ENCODE results near the gene RPE. TPM values are rescaled to one million over a fixed set of nuclear protein-coding genes. Genes with fewer than 3 reads are reported as not detected.

Gene RPE
- polyA plus RNA-seq, 1 donor from 2014 or later = 73.9 TPM

DNA sequence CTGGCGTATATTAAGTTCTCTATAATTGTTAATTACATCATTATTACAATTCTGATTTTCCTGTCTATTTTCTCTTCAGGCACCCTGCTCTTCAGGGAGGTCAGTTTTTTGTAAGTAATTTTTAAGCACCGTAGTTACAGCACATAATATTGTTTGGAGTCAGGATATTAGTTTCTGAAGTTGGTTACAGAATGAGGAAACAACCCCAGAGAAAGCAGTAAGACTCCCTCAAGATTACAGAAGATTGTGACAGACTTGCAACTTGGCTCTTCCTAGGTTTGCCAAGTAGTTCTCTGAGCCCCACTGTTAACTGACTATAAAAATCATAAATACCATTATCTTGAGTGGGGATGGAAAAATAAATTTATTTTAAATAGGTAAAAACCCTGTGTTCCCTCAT is 921 bp downstream of the RPE start:
- H3K4me2 ChIP-seq (ENCODE audit: low read length) = peak overlapping the region; percentile 47
- peak overlapping the region; percentile 90 for H3K4me3 ChIP-seq (ENCODE audit: low read length)
- H3K36me3 ChIP-seq (ENCODE audit: insufficient read depth, low read length) = no peaks in the 10 kb centered on the region
- no peak overlapping the region for H2AFZ ChIP-seq (ENCODE audit: low read depth, low read length)
- H3K27ac ChIP-seq (ENCODE audit: low read length) = no peak overlapping the region
- H3K27me3 ChIP-seq (ENCODE audit: insufficient read depth, low read depth, low read length) = no peaks in the 10 kb centered on the region
- H3K9me3 ChIP-seq (ENCODE audit: low read length) = no peaks in the 10 kb centered on the region
- no peaks in the 10 kb centered on the region for H4K20me1 ChIP-seq (ENCODE audit: insufficient read depth)
- H3K9me2 ChIP-seq (ENCODE audit: insufficient read depth, low read length) = no peaks in the 10 kb centered on the region
- H3K79me2 ChIP-seq (replicated peaks; ENCODE audit: insufficient read depth, low read length) = peaks cover 40% of the 10 kb centered on the region
- no peaks in the 10 kb centered on the region for H3F3A ChIP-seq (ENCODE audit: insufficient read depth, low read length, poor library complexity, severe bottlenecking)
- H3K9ac ChIP-seq (ENCODE audit: low read length) = peak overlapping the region; percentile 75
- no peak for TF ChIP-seq SMC3 (conservative IDR thresholded peaks at IDR 0.05; ENCODE audit: poor library complexity)
- no peak for TF ChIP-seq POLR2AphosphoS5 (IDR thresholded peaks at IDR 0.05)
- TF ChIP-seq MXI1 (conservative IDR thresholded peaks at IDR 0.05; ENCODE audit: poor library complexity, severe bottlenecking) = no peak
- TF ChIP-seq RAD21 (conservative IDR thresholded peaks at IDR 0.05) = no peak
- TF ChIP-seq EP300 (conservative IDR thresholded peaks at IDR 0.05; ENCODE audit: poor library complexity, severe bottlenecking) = no peak
- TF ChIP-seq EZH2 (IDR thresholded peaks at IDR 0.05; ENCODE audit: borderline replicate concordance, insufficient read depth, low read length, poor library complexity, severe bottlenecking) = no peak

DNA sequence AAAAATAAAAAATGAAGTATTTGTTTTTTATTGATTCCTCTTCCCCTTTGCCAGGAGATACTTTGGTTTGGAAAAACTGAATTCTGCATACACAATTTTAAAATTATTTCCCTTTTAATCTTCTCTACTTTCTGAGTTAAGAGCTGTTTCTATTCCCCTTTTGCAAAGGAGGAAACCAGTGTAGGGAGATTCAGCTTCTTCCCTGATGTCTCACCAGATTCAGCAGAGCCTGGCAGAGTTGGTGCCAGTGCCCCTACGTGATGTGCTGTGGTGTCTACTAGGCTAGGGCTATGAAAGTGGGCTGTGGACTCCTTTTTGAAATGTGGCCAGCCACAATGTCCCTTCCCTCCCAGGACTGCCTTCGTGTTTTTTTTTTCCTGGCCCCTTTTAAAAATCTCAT is 2.4 kb downstream of the RPE start:
- Histone ChIP-seq H3K27ac (ENCODE audit: low read length) (no peak overlapping the region), H3K9me3 (ENCODE audit: low read length) (no peaks in the 10 kb centered on the region), H3K4me2 (ENCODE audit: low read length) (no peak overlapping the region), H3F3A (ENCODE audit: insufficient read depth, low read length, poor library complexity, severe bottlenecking) (no peaks in the 10 kb centered on the region), H3K79me2 (replicated peaks; ENCODE audit: insufficient read depth, low read length) (peaks cover 45% of the 10 kb centered on the region), H3K9me2 (ENCODE audit: insufficient read depth, low read length) (no peaks in the 10 kb centered on the region), H2AFZ (ENCODE audit: low read depth, low read length) (no peak overlapping the region), H3K4me3 (ENCODE audit: low read length) (peak overlapping the region; percentile 90), H3K27me3 (ENCODE audit: insufficient read depth, low read depth, low read length) (no peaks in the 10 kb centered on the region), H3K9ac (ENCODE audit: low read length) (no peak overlapping the region), H3K36me3 (ENCODE audit: insufficient read depth, low read length) (no peaks in the 10 kb centered on the region), H4K20me1 (ENCODE audit: insufficient read depth) (no peaks in the 10 kb centered on the region)
- TF ChIP-seq, protein P1, sequence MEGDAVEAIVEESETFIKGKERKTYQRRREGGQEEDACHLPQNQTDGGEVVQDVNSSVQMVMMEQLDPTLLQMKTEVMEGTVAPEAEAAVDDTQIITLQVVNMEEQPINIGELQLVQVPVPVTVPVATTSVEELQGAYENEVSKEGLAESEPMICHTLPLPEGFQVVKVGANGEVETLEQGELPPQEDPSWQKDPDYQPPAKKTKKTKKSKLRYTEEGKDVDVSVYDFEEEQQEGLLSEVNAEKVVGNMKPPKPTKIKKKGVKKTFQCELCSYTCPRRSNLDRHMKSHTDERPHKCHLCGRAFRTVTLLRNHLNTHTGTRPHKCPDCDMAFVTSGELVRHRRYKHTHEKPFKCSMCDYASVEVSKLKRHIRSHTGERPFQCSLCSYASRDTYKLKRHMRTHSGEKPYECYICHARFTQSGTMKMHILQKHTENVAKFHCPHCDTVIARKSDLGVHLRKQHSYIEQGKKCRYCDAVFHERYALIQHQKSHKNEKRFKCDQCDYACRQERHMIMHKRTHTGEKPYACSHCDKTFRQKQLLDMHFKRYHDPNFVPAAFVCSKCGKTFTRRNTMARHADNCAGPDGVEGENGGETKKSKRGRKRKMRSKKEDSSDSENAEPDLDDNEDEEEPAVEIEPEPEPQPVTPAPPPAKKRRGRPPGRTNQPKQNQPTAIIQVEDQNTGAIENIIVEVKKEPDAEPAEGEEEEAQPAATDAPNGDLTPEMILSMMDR (IDR thresholded peaks at IDR 0.05; ENCODE audit: poor library complexity, severe bottlenecking) = no peak
- TF ChIP-seq SMC3 (conservative IDR thresholded peaks at IDR 0.05; ENCODE audit: poor library complexity) (no peak), EP300 (conservative IDR thresholded peaks at IDR 0.05; ENCODE audit: poor library complexity, severe bottlenecking) (no peak), EZH2 (IDR thresholded peaks at IDR 0.05; ENCODE audit: borderline replicate concordance, insufficient read depth, low read length, poor library complexity, severe bottlenecking) (no peak), RAD21 (conservative IDR thresholded peaks at IDR 0.05) (no peak), TAF1 (IDR thresholded peaks at IDR 0.05; ENCODE audit: low read depth) (no peak), POLR2AphosphoS5 (IDR thresholded peaks at IDR 0.05) (no peak), MXI1 (conservative IDR thresholded peaks at IDR 0.05; ENCODE audit: poor library complexity, severe bottlenecking) (no peak)
- TF ChIP-seq, protein P2, sequence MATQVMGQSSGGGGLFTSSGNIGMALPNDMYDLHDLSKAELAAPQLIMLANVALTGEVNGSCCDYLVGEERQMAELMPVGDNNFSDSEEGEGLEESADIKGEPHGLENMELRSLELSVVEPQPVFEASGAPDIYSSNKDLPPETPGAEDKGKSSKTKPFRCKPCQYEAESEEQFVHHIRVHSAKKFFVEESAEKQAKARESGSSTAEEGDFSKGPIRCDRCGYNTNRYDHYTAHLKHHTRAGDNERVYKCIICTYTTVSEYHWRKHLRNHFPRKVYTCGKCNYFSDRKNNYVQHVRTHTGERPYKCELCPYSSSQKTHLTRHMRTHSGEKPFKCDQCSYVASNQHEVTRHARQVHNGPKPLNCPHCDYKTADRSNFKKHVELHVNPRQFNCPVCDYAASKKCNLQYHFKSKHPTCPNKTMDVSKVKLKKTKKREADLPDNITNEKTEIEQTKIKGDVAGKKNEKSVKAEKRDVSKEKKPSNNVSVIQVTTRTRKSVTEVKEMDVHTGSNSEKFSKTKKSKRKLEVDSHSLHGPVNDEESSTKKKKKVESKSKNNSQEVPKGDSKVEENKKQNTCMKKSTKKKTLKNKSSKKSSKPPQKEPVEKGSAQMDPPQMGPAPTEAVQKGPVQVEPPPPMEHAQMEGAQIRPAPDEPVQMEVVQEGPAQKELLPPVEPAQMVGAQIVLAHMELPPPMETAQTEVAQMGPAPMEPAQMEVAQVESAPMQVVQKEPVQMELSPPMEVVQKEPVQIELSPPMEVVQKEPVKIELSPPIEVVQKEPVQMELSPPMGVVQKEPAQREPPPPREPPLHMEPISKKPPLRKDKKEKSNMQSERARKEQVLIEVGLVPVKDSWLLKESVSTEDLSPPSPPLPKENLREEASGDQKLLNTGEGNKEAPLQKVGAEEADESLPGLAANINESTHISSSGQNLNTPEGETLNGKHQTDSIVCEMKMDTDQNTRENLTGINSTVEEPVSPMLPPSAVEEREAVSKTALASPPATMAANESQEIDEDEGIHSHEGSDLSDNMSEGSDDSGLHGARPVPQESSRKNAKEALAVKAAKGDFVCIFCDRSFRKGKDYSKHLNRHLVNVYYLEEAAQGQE (IDR thresholded peaks at IDR 0.05; ENCODE audit: borderline replicate concordance) = no peak
